MM.1S (cell line): ENCODE results near the gene ACAA2.

Experiments
- DNase-seq: peaks from one replicate; pipeline ENCODE4 v3.0.0-alpha.2; 2015
- H2AFZ ChIP-seq: fragments of 300-600 bp; sonication (generic); 2 replicates; pipeline ENCODE4 v1.6.0; 2016; ENCODE audit warnings: antibody characterized with exemption, low read length
- H3F3A ChIP-seq: fragments of 300-600 bp; sonication (generic); 2 replicates; pipeline ENCODE4 v1.6.1; 2016; ENCODE audit warnings: mild to moderate bottlenecking, antibody characterized with exemption, low read length, moderate library complexity, mixed read lengths; ENCODE audit not compliant: insufficient read depth
- H3K27ac ChIP-seq: fragments of 300-600 bp; sonication (generic); 2 replicates; pipeline ENCODE4 v1.5.1; 2016; ENCODE audit warnings: mild to moderate bottlenecking, low read length
- H3K27me3 ChIP-seq: fragments of 300-600 bp; sonication (generic); replicated peaks from 2 replicates; pipeline ENCODE4 v1.6.0; 2016; ENCODE audit warnings: low read length; ENCODE audit not compliant: insufficient read depth
- H3K36me3 ChIP-seq: fragments of 300-600 bp; sonication (generic); replicated peaks from 2 replicates; pipeline ENCODE4 v1.6.1; 2016; ENCODE audit warnings: mild to moderate bottlenecking, low read length, mixed read lengths; ENCODE audit not compliant: insufficient read depth
- H3K4me1 ChIP-seq: fragments of 300-600 bp; sonication (generic); 2 replicates; pipeline ENCODE4 v1.6.1; 2016; ENCODE audit warnings: low read length, mixed read lengths
- H3K4me2 ChIP-seq: fragments of 300-600 bp; sonication (generic); 2 replicates; pipeline ENCODE4 v1.6.0; 2016; ENCODE audit warnings: low read depth, low read length
- H3K4me3 ChIP-seq: fragments of 300-600 bp; sonication (generic); 2 replicates; pipeline ENCODE4 v1.5.1; 2016; ENCODE audit warnings: low read length, mixed read lengths
- H3K79me2 ChIP-seq: fragments of 300-600 bp; sonication (generic); 2 replicates; pipeline ENCODE4 v1.6.1; 2016; ENCODE audit warnings: mixed run types, low read length, mixed read lengths
- H3K9ac ChIP-seq: fragments of 300-600 bp; sonication (generic); 2 replicates; pipeline ENCODE4 v1.6.1; 2016; ENCODE audit warnings: low read length, mixed read lengths
- H3K9me2 ChIP-seq: fragments of 300-600 bp; sonication (generic); replicated peaks from 2 replicates; pipeline ENCODE4 v1.6.1; 2016; ENCODE audit warnings: mild to moderate bottlenecking, low read length, mixed read lengths; ENCODE audit not compliant: insufficient read depth
- H3K9me3 ChIP-seq: fragments of 300-600 bp; sonication (generic); replicated peaks from 2 replicates; pipeline ENCODE4 v1.6.1; 2016; ENCODE audit warnings: mild to moderate bottlenecking, low read length, mixed read lengths; ENCODE audit not compliant: insufficient read depth
- H4K20me1 ChIP-seq: fragments of 300-600 bp; sonication (generic); 2 replicates; pipeline ENCODE4 v1.6.1; 2016; ENCODE audit warnings: mild to moderate bottlenecking, low read length, moderate library complexity, mixed read lengths; ENCODE audit not compliant: insufficient read depth
- CTCF ChIP-seq: fragments of 300-600 bp; sonication (generic); IDR thresholded peaks from 2 replicates; pipeline ENCODE4 v1.5.1; 2016; ENCODE audit warnings: antibody characterized with exemption, low read length, mixed read lengths
- EZH2 ChIP-seq: fragments of 300-600 bp; sonication (generic); optimal IDR thresholded peaks from 2 replicates; pipeline ENCODE3; 2017; ENCODE audit warnings: low read depth, mild to moderate bottlenecking, antibody characterized with exemption, low read length, mixed read lengths
- EZH2phosphoT487 ChIP-seq: fragments of 300-600 bp; sonication (generic); IDR thresholded peaks from 2 replicates; pipeline ENCODE4 v1.6.1; 2018; ENCODE audit warnings: antibody characterized with exemption, low read length

The ACAA2 gene

GRCh38 chr18:49819823-49820671 lies 6.7 kb upstream of the ACAA2 start:
- peak; percentile 72 for DNase-seq
- Histone ChIP-seq H3F3A (peaks cover 11% of the 10 kb centered on the region; the same call in 1 of the 2 replicates), H2AFZ (no peak overlapping the region), H3K4me3 (no peak overlapping the region), H3K9ac (no peak overlapping the region), H3K9me3 (no peaks in the 10 kb centered on the region), H3K4me1 (peaks cover 19% of the 10 kb centered on the region), H3K79me2 (no peaks in the 10 kb centered on the region), H3K27me3 (no peaks in the 10 kb centered on the region), H3K36me3 (no peaks in the 10 kb centered on the region), H3K9me2 (no peaks in the 10 kb centered on the region), H4K20me1 (no peaks in the 10 kb centered on the region), H3K4me2 (peak overlapping the region; percentile 14; the same call in 1 of the 2 replicates), H3K27ac (peak overlapping the region; percentile 17; the same call in 1 of the 2 replicates)
- no peak for TF ChIP-seq EZH2
- no peak for TF ChIP-seq CTCF
- TF ChIP-seq EZH2phosphoT487: no peak

GRCh38 chr18:49819071-49819662 lies 5.8 kb upstream of the ACAA2 start:
- Histone ChIP-seq H3K27me3 (no peaks in the 10 kb centered on the region), H3K4me2 (peak overlapping the region; percentile 14; the same call in 1 of the 2 replicates), H3K79me2 (peaks cover 6% of the 10 kb centered on the region; the same call in 1 of the 2 replicates), H3K9me2 (no peaks in the 10 kb centered on the region), H3K4me3 (no peak overlapping the region), H3K4me1 (peaks cover 19% of the 10 kb centered on the region), H3K9me3 (no peaks in the 10 kb centered on the region), H3K9ac (no peak overlapping the region), H3F3A (peaks cover 11% of the 10 kb centered on the region; the same call in 1 of the 2 replicates), H3K36me3 (no peaks in the 10 kb centered on the region), H3K27ac (no peak overlapping the region), H4K20me1 (no peaks in the 10 kb centered on the region), H2AFZ (no peak overlapping the region)
- TF ChIP-seq CTCF: no peak
- no peak for TF ChIP-seq EZH2
- TF ChIP-seq EZH2phosphoT487: no peak
- DNase-seq: no peak

GRCh38 chr18:49817947-49818346 lies 4.6 kb upstream of the ACAA2 start:
- no peak overlapping the region for H3K4me2 ChIP-seq
- peaks cover 19% of the 10 kb centered on the region for H3F3A ChIP-seq
- H3K4me1 ChIP-seq: peaks cover 19% of the 10 kb centered on the region
- no peaks in the 10 kb centered on the region for H3K9me3 ChIP-seq
- no peak overlapping the region for H3K9ac ChIP-seq
- H3K4me3 ChIP-seq: no peak overlapping the region
- peaks cover 8% of the 10 kb centered on the region for H3K79me2 ChIP-seq
- no peaks in the 10 kb centered on the region for H4K20me1 ChIP-seq
- no peak for DNase-seq
- H3K9me2 ChIP-seq: no peaks in the 10 kb centered on the region
- no peak for TF ChIP-seq CTCF
- TF ChIP-seq EZH2: no peak
- no peak for TF ChIP-seq EZH2phosphoT487
- no peak overlapping the region for H2AFZ ChIP-seq
- H3K27me3 ChIP-seq: no peaks in the 10 kb centered on the region
- no peak overlapping the region for H3K27ac ChIP-seq
- H3K36me3 ChIP-seq: no peaks in the 10 kb centered on the region
